GM12801 (cell line): ENCODE data around the gene TMEM51.

ENCODE experiments used
- CTCF ChIP-seq: IDR thresholded peaks from one replicate; pipeline ENCODE4 v1.5.1; 2011; ENCODE audit warnings: control low read depth; ENCODE audit not compliant: insufficient read length; ENCODE audit errors: extremely low read depth

Gene TMEM51

DNA sequence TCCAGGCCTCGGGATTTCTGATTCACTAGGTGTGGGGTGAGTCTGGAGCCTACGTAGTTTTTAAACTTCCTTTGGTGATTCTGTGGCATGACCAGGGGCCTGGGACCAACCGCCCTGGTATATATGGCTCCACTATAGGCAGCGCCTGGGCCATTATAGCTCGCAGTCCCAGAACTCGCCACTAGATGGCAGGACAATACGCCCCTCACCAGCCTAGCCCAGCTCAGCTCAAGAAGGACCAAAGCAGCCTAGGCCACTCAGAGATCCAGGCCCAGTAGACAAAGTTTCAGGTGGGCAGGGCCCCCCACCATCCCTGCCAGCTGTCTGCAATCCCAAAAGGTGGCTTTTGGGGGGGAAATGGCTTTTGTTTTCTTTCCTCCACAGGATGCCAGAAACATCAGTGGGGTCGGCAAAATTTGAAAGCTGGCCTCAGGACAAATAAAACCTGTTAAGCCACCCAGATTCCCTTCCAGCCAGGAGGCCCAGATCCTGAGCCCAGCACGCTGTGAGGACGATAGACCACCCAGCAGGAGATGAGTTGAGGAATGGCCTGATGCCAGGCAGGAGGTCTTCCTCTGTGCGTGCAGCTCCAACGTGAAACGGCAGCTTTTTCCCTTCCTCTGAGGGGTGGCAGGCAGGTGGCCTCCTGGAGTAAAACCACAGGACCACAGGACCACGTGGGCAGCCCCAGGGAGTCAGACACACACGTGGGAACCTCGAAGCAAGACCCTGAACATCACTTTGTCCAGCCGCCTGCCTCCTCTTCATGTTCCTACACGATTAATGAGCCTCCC, 24.8 kb upstream of the TMEM51 start:
- TF ChIP-seq CTCF = no peak

DNA sequence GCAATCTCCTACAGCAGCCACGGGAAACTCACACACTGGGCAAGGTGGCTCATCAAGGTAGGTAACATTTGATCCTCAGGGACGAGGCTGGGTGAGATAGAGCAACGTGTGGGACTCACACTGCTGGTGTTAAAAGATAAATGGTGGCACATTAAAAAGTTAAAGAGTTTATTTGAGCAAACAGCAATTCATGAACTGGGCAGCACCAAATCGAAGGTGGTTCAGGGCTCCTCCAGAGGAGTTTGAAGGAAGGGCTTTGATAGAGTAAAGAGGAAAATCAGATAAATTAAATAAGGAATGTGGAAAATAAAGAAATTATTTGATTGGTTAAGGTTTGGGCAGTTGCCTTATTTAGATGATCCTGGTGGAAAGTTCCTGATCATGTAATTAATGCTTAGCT, 23.6 kb upstream of the TMEM51 start:
- no peak for TF ChIP-seq CTCF

GRCh38 chr1:15130607-15131006, 22.9 kb upstream of the TMEM51 start:
- no peak for TF ChIP-seq CTCF

- no peak for TF ChIP-seq CTCF
These were observed 20.6 kb upstream of the TMEM51 start for GRCh38 chr1:15132965-15133364.

DNA sequence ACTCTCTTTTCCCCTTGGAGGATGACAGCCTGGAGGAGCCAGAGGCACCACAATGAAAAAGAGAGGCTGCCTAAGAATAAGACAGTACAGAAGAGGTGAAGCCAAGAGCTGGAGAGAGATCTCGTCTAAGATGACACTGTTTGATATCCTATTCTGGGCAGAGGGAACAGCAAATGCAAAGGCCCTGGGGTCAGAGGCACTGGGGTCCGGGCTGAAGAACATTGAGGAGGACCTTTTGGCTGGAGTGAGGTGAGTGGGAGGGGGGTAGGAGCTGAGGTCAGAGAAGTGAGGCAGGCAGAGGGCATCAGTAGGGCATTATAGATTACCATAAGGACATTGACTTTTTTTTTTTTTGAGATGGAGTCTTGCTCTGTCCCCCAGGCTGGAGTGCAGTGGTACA, 19.3 kb upstream of the TMEM51 start:
- no peak for TF ChIP-seq CTCF

DNA sequence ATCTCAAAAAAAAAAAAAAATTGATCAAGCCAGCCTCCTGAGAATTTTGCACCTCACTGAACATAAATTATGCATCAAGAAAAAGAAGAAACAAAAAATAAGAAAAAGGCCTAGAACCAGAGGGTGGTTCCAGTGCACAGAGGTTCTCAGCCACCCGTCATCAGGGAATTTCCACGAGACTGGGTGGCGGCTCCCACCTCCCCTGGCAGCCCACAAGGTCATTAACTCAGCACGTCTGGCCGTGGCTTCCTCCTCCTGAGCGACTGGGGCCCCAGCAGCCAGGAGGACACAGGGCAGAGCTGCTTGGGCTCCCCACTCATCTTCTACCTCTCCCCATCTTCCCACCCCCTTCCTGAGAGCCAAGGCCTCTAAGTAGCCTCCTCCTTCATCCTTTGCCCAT, 15.7 kb upstream of the TMEM51 start:
- no peak for TF ChIP-seq CTCF

DNA sequence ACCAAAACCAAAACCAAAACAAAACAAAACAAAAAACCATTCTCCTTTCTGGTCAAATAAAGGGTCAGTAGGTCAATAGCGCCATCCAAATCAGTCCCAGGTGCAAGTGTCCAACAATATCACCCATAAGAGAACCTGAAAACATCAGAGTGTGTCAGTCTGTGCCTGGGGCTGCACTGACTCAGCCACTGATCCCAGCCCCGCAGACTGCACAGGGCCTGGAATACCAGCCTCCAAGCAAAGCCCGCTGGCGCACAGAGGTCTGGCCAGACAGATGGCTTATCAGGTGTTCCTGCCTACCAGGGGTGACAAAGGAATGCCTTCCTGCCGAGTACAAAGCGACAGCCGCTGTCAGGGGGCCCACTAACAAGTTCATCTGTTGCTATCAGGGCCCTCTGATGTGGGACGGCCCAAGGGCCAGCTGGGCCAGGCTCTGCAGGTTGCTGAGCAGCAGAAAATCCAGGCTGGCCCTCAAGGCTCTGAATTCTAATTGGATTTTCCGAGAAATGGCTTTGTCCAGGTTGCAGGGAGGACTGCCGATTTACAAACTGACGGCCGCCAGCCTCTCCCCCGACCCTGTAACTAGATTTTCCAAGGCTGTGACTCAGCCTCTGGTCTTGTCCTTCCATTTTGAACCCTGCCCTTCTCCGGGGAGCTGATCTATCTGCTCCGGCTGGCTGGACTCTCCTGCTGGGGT, 13.7 kb upstream of the TMEM51 start:
- TF ChIP-seq CTCF = no peak
